ENCODE results near the gene LRCH1. TPM values are rescaled to one million over a fixed set of nuclear protein-coding genes. Genes with fewer than 3 reads are reported as not detected.

LRCH1 gene
- total and polyA plus RNA-seq, 10 of the 15 experiments (the other 5 are each of a cell fraction or from before 2014, with no cell fraction given): 5.3 to 48.9 (median 14.4) TPM

DNA sequence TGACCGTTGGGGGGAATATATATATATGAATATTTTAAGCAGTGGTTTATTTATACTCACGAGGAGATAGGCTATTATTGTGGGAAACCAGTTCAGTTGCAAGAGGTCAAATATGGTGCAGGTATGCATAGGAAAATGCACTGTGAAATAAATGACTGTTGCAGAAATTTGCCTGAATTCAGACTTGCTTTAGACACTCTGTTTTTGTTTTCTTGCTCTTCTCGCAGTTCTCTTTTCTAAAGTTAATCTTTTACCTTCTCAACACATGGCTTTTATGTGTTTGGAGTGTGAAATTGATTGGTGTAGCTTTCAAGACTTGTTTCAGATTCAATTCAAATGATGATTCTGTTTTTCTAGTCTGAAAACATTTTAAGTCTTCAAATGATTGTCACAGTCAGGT, 109.7 kb downstream of the LRCH1 start (continued):
- TF ChIP-seq, protein P1, sequence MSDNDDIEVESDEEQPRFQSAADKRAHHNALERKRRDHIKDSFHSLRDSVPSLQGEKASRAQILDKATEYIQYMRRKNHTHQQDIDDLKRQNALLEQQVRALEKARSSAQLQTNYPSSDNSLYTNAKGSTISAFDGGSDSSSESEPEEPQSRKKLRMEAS (IDR thresholded peaks at IDR 0.05; ENCODE audit: low read depth, low read length): no peak
- TF ChIP-seq ZZZ3 (IDR thresholded peaks at IDR 0.05; ENCODE audit: control insufficient read depth, insufficient read length, low read depth) (no peak), TBL1XR1 (IDR thresholded peaks at IDR 0.05; ENCODE audit: low read depth, low read length) (no peak; the same call in 1 of the 2 replicates), ESRRA (IDR thresholded peaks at IDR 0.05; ENCODE audit: low read length) (no peak), TCF7 (IDR thresholded peaks at IDR 0.05; ENCODE audit: borderline replicate concordance) (no peak), JUND (IDR thresholded peaks at IDR 0.05; ENCODE audit: low read depth, low read length) (no peak), BMI1 (IDR thresholded peaks at IDR 0.05; ENCODE audit: borderline replicate concordance) (no peak), KLF5 (IDR thresholded peaks at IDR 0.05; ENCODE audit: partially characterized antibody) (no peak), EED (IDR thresholded peaks at IDR 0.05; ENCODE audit: low read depth) (no peak), GATAD2B (conservative IDR thresholded peaks at IDR 0.05; ENCODE audit: low read depth) (no peak), SMAD1 (IDR thresholded peaks at IDR 0.05; ENCODE audit: low read depth, partially characterized antibody) (no peak), RAD21 (IDR thresholded peaks at IDR 0.05; ENCODE audit: insufficient read depth, low read depth, low read length) (no peak)
- TF ChIP-seq, protein P2, sequence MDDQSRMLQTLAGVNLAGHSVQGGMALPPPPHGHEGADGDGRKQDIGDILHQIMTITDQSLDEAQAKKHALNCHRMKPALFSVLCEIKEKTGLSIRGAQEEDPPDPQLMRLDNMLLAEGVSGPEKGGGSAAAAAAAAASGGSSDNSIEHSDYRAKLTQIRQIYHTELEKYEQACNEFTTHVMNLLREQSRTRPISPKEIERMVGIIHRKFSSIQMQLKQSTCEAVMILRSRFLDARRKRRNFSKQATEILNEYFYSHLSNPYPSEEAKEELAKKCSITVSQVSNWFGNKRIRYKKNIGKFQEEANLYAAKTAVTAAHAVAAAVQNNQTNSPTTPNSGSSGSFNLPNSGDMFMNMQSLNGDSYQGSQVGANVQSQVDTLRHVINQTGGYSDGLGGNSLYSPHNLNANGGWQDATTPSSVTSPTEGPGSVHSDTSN (IDR thresholded peaks at IDR 0.05; ENCODE audit: insufficient replicate concordance, low read depth, low read length): no peak
- TF ChIP-seq, protein P3, sequence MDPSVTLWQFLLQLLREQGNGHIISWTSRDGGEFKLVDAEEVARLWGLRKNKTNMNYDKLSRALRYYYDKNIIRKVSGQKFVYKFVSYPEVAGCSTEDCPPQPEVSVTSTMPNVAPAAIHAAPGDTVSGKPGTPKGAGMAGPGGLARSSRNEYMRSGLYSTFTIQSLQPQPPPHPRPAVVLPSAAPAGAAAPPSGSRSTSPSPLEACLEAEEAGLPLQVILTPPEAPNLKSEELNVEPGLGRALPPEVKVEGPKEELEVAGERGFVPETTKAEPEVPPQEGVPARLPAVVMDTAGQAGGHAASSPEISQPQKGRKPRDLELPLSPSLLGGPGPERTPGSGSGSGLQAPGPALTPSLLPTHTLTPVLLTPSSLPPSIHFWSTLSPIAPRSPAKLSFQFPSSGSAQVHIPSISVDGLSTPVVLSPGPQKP (IDR thresholded peaks at IDR 0.05; ENCODE audit: low read depth, low read length): no peak
- TF ChIP-seq, protein P4, sequence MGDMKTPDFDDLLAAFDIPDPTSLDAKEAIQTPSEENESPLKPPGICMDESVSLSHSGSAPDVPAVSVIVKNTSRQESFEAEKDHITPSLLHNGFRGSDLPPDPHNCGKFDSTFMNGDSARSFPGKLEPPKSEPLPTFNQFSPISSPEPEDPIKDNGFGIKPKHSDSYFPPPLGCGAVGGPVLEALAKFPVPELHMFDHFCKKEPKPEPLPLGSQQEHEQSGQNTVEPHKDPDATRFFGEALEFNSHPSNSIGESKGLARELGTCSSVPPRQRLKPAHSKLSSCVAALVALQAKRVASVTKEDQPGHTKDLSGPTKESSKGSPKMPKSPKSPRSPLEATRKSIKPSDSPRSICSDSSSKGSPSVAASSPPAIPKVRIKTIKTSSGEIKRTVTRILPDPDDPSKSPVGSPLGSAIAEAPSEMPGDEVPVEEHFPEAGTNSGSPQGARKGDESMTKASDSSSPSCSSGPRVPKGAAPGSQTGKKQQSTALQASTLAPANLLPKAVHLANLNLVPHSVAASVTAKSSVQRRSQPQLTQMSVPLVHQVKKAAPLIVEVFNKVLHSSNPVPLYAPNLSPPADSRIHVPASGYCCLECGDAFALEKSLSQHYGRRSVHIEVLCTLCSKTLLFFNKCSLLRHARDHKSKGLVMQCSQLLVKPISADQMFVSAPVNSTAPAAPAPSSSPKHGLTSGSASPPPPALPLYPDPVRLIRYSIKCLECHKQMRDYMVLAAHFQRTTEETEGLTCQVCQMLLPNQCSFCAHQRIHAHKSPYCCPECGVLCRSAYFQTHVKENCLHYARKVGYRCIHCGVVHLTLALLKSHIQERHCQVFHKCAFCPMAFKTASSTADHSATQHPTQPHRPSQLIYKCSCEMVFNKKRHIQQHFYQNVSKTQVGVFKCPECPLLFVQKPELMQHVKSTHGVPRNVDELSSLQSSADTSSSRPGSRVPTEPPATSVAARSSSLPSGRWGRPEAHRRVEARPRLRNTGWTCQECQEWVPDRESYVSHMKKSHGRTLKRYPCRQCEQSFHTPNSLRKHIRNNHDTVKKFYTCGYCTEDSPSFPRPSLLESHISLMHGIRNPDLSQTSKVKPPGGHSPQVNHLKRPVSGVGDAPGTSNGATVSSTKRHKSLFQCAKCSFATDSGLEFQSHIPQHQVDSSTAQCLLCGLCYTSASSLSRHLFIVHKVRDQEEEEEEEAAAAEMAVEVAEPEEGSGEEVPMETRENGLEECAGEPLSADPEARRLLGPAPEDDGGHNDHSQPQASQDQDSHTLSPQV (IDR thresholded peaks at IDR 0.05): 0 out of 2 replicates have a peak, but pooled peaks have one; percentile 42
- TF ChIP-seq, protein P5, sequence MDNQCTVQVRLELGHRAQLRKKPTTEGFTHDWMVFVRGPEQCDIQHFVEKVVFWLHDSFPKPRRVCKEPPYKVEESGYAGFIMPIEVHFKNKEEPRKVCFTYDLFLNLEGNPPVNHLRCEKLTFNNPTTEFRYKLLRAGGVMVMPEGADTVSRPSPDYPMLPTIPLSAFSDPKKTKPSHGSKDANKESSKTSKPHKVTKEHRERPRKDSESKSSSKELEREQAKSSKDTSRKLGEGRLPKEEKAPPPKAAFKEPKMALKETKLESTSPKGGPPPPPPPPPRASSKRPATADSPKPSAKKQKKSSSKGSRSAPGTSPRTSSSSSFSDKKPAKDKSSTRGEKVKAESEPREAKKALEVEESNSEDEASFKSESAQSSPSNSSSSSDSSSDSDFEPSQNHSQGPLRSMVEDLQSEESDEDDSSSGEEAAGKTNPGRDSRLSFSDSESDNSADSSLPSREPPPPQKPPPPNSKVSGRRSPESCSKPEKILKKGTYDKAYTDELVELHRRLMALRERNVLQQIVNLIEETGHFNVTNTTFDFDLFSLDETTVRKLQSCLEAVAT (IDR thresholded peaks at IDR 0.05): 0 out of 2 replicates have a peak, but pooled peaks have one; percentile 15
- TF ChIP-seq, protein P6, sequence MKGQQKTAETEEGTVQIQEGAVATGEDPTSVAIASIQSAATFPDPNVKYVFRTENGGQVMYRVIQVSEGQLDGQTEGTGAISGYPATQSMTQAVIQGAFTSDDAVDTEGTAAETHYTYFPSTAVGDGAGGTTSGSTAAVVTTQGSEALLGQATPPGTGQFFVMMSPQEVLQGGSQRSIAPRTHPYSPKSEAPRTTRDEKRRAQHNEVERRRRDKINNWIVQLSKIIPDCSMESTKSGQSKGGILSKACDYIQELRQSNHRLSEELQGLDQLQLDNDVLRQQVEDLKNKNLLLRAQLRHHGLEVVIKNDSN (IDR thresholded peaks at IDR 0.05; ENCODE audit: borderline replicate concordance, extremely low read length, insufficient read depth, low read depth, low read length): no peak
- TF ChIP-seq, protein P7, sequence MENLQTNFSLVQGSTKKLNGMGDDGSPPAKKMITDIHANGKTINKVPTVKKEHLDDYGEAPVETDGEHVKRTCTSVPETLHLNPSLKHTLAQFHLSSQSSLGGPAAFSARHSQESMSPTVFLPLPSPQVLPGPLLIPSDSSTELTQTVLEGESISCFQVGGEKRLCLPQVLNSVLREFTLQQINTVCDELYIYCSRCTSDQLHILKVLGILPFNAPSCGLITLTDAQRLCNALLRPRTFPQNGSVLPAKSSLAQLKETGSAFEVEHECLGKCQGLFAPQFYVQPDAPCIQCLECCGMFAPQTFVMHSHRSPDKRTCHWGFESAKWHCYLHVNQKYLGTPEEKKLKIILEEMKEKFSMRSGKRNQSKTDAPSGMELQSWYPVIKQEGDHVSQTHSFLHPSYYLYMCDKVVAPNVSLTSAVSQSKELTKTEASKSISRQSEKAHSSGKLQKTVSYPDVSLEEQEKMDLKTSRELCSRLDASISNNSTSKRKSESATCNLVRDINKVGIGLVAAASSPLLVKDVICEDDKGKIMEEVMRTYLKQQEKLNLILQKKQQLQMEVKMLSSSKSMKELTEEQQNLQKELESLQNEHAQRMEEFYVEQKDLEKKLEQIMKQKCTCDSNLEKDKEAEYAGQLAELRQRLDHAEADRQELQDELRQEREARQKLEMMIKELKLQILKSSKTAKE (IDR thresholded peaks at IDR 0.05; ENCODE audit: low read depth, poor library complexity, severe bottlenecking): peak; percentile 52

Data from GM12878 (cell line).